K562 (cell line): ENCODE data around the gene SND1. TPM values are rescaled to one million over a fixed set of nuclear protein-coding genes. Genes with fewer than 3 reads are reported as not detected.

Experiments used
- ATAC-seq: fragments of 200-7000 bp; cut with Tn5 transposase; 3 replicates; pipeline ENCODE4 v1.9.1; 2020; ENCODE audit warnings: moderate library complexity
- BruUV-seq: library from RNA; stranded (reverse); fragments of 400-500 nt; replicated peaks from 2 replicates; lab custom pipeline; 2021; lab: Mats Ljungman, UMichigan
- CTCF ChIA-PET: fragments of 300-600 bp; formaldehyde crosslinking; extraction: SDS; loops from one replicate; lab custom pipeline; 2021; ENCODE audit warnings: low intra/inter-chr PET ratio; lab: Yijun Ruan, JAX
- POLR2A ChIA-PET: fragments of 300-600, 350-650 bp; sonication (Branson Sonifier 250); formaldehyde crosslinking; extraction: SDS; loops from one replicate; lab custom pipeline; 2021; ENCODE audit warnings: antibody characterized with exemption, inconsistent platforms; lab: Yijun Ruan, JAX
- DNase-seq, 4 experiments: peaks; one replicate each; pipeline versions ENCODE4 v3.0.0 to v3.0.0-alpha.2; 2011 to 2018; ENCODE audit warnings: low spot score in 3 of 4, mixed read lengths in 3 of 4; ENCODE audit errors: extremely low read depth in 1 of 4
- FAIRE-seq: peaks from 2 replicates; lab custom pipeline; 2011; peaks lifted over from hg19 to GRCh38; lab: Jason Lieb, UNC
- H2AFZ ChIP-seq: 2 replicates; pipeline ENCODE4 v1.6.0; 2011; ENCODE audit warnings: low read depth, low read length, control low read depth, inconsistent platforms
- H3K27ac ChIP-seq: fragments of 200-600 bp; 3 replicates; pipeline ENCODE4 v1.8.0; 2011; ENCODE audit warnings: low read depth, mild to moderate bottlenecking, control low read depth, inconsistent platforms, low read length, moderate library complexity, mixed read lengths; ENCODE audit errors: extremely low read depth
- H3K27me3 ChIP-seq, 2 experiments: fragments of 300-600 bp in 1 of 2; 2 replicates in 1 of 2; 3 replicates in 1 of 2; pipeline versions ENCODE4 v1.6.0 to v1.8.0; 2011; ENCODE audit warnings: inconsistent platforms in 2 of 2, low read length in 2 of 2, mild to moderate bottlenecking in 1 of 2, mixed read lengths in 1 of 2, moderate library complexity in 1 of 2; ENCODE audit not compliant: control insufficient read depth in 2 of 2, insufficient read depth in 2 of 2
- H3K36me3 ChIP-seq: fragments of 300-600 bp; 3 replicates; pipeline ENCODE4 v1.8.0; 2011; ENCODE audit warnings: mild to moderate bottlenecking, low read length, inconsistent platforms; ENCODE audit not compliant: control insufficient read depth, insufficient read depth
- H3K4me1 ChIP-seq, 2 experiments: fragments of 200-600 bp in 1 of 2; replicated peaks in 1 of 2; 2 replicates in 1 of 2; 3 replicates in 1 of 2; pipeline versions ENCODE4 v1.5.1 to v1.8.0; 2011; ENCODE audit warnings: inconsistent platforms in 2 of 2, low read length in 2 of 2, mild to moderate bottlenecking in 1 of 2, mixed read lengths in 1 of 2, moderate library complexity in 1 of 2; ENCODE audit not compliant: control insufficient read depth in 2 of 2, insufficient read depth in 2 of 2
- H3K4me2 ChIP-seq: 2 replicates; pipeline ENCODE4 v1.6.1; 2011; ENCODE audit warnings: low read length, control low read depth, inconsistent platforms, mixed read lengths; ENCODE audit not compliant: insufficient read depth
- H3K4me3 ChIP-seq: fragments of 200-600 bp; sonication (generic), shearing (Covaris generic); 2 replicates; pipeline ENCODE4 v1.5.1; 2016; ENCODE audit warnings: control low read depth, inconsistent platforms
- H3K79me2 ChIP-seq: fragments of 200-600 bp; 3 replicates; pipeline ENCODE4 v1.8.0; 2011; ENCODE audit warnings: low read length, inconsistent platforms; ENCODE audit not compliant: control insufficient read depth, insufficient read depth
- H3K9ac ChIP-seq, 2 experiments: 2 replicates each; pipeline versions ENCODE4 v1.6.0 to v1.6.1; 2011; ENCODE audit warnings: low read depth in 2 of 2, low read length in 2 of 2, control low read depth in 1 of 2, inconsistent platforms in 1 of 2, mild to moderate bottlenecking in 1 of 2, mixed read lengths in 1 of 2; ENCODE audit not compliant: insufficient read depth in 1 of 2
- H3K9me1 ChIP-seq: one replicate; pipeline ENCODE4 v1.6.0; 2011; ENCODE audit warnings: inconsistent platforms, mild to moderate bottlenecking, low read length, moderate library complexity; ENCODE audit not compliant: control insufficient read depth, insufficient read depth
- H3K9me3 ChIP-seq: replicated peaks from 2 replicates; pipeline ENCODE4 v1.5.1; 2011; ENCODE audit warnings: low read depth, low read length, inconsistent platforms; ENCODE audit not compliant: control insufficient read depth, insufficient read depth
- H4K20me1 ChIP-seq: replicated peaks from 2 replicates; pipeline ENCODE4 v1.6.1; 2011; ENCODE audit warnings: low read length, inconsistent platforms, mixed read lengths; ENCODE audit not compliant: control insufficient read depth, insufficient read depth
- CREB1 ChIP-seq, 2 experiments: sonication (generic) in 1 of 2; formaldehyde crosslinking in 1 of 2; IDR thresholded peaks; 2 replicates each; pipeline versions ENCODE4 v1.6.1 to v1.8.0; 2012 to 2022; ENCODE audit warnings: inconsistent platforms in 1 of 2, mild to moderate bottlenecking in 1 of 2, missing genetic modification reagents in 1 of 2, moderate library complexity in 1 of 2
- JUNB ChIP-seq: fragments of 450-650 bp; formaldehyde crosslinking; conservative IDR thresholded peaks from 2 replicates; pipeline ENCODE4 v1.4.0; 2020; ENCODE audit warnings: mild to moderate bottlenecking
- MTF1 ChIP-seq: fragments of 250-450 bp; sonication (Bioruptor Pico); IDR thresholded peaks from 2 replicates; pipeline ENCODE4 v1.9.0; 2021; ENCODE audit warnings: moderate library complexity, mild to moderate bottlenecking, inconsistent platforms, borderline replicate concordance
- NRF1 ChIP-seq, 2 experiments: fragments of 450-650 bp; IDR thresholded peaks in 1 of 2; conservative IDR thresholded peaks in 1 of 2; 2 replicates each; pipeline ENCODE4 v1.6.1; 2014; ENCODE audit warnings: mild to moderate bottlenecking in 2 of 2
- SP1 ChIP-seq: sonication (generic); formaldehyde crosslinking; IDR thresholded peaks from 2 replicates; pipeline ENCODE4 v1.8.1; 2022; ENCODE audit warnings: mild to moderate bottlenecking, missing genetic modification reagents
- THRAP3 ChIP-seq: fragments of 450-650 bp; IDR thresholded peaks from 2 replicates; pipeline ENCODE4 v1.6.1; 2016; ENCODE audit warnings: mild to moderate bottlenecking, inconsistent platforms, borderline replicate concordance
- ZNF324 ChIP-seq: fragments of 250-450 bp; sonication (Bioruptor Pico); IDR thresholded peaks from 2 replicates; pipeline ENCODE4 v1.4.0; 2020; ENCODE audit warnings: mild to moderate bottlenecking
- ZNF408 ChIP-seq: fragments of 250-450 bp; sonication (Bioruptor Pico); IDR thresholded peaks from 2 replicates; pipeline ENCODE4 v1.4.0; 2020; ENCODE audit warnings: low read depth, mild to moderate bottlenecking, moderate library complexity
- WGBS: fragments of 100-300 bp; shearing (Covaris generic); methylation state at CpG from one replicate; pipeline ENCODE4 v1.1.6; 2016; ENCODE audit warnings: low coverage, mixed read lengths; ENCODE audit not compliant: insufficient coverage; ENCODE audit errors: missing lambda C conversion rate; 5-methylcytosine and 5-hydroxymethylcytosine counted together
- in situ Hi-C: fragments of 300-500 bp; cut with MboI; formaldehyde crosslinking; loops from 4 replicates; pipeline ENCODE4 v1.15.0; 2018; ENCODE audit warnings: inconsistent platforms, mixed read lengths
- intact Hi-C: fragments of 100-400 bp; cut with micrococcal nuclease; formaldehyde crosslinking; loops from 2 replicates; pipeline ENCODE4 v1.14.2; 2022
- polyA plus RNA-seq, 8 experiments: library from polyadenylated mRNA; depleted of rRNA in 4 of 8; stranded (reverse) in 5 of 8; unstranded in 3 of 8; fragments of >200 nt; fragmentation: Nextera tagmentation in 2 of 8; fragmentation: Illumina TruSeq in 1 of 8; extraction: Ambion mirVana in 2 of 8; extraction: Trizol in 1 of 8; gene quantifications; 2 replicates each; pipeline versions ENCODE4 v1.2.1 to v1.2.3, GENCODE V29; 2011 to 2014; ENCODE audit warnings: inconsistent platforms in 1 of 8, missing spikeins in 1 of 8
- total RNA-seq, 7 experiments: library from RNA; depleted of rRNA in 6 of 7; stranded (reverse); fragments of >200 nt in 6 of 7; fragmentation: Illumina TruSeq in 2 of 7; extraction: Trizol in 2 of 7; gene quantifications; 2 replicates each; pipeline versions ENCODE4 v1.2.1 to v1.2.3, GENCODE V29; 2011 to 2021; ENCODE audit warnings: low replicate concordance in 1 of 7
- TF ChIP-seq, protein P1 (sequence below): sonication (generic); formaldehyde crosslinking; IDR thresholded peaks from 2 replicates; pipeline ENCODE4 v1.8.1; 2023; ENCODE audit warnings: mild to moderate bottlenecking, missing genetic modification reagents
- TF ChIP-seq, protein P2 (sequence below): sonication (generic); formaldehyde crosslinking; IDR thresholded peaks from 2 replicates; pipeline ENCODE4 v1.8.1; 2023; ENCODE audit warnings: mild to moderate bottlenecking, missing genetic modification reagents

SND1 gene
- total and polyA plus RNA-seq, 9 of the 15 experiments (the other 6 are each of a cell fraction or from before 2014, with no cell fraction given): 46.5 to 307 (median 191) TPM

DNA sequence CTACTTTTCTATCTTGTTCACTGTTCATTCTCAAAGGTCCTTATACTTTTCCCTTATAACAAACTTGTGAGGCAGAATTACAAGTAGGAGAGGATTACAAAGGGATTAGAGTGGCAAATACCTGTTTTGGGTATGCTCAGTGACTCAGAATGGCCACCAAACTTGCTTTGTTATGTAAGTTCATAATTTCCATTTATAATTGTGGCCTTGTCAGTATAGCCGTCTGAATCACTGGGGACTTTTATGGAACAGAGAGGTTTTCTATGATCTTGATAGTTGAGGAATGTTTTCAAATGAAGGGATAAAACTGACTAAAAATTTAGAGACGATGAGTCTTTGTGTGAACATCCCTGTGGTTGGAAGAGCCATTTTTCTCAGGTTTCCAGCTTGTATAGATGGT is 116.2 kb downstream of the SND1 start:
- intact Hi-C loops (no loop called here), in situ Hi-C loops (no loop called here)
- Histone ChIP-seq H2AFZ (no peak overlapping the region), H3K4me1 (no peaks in the 10 kb centered on the region), H3K9me3 (no peaks in the 10 kb centered on the region), H3K27ac (no peak overlapping the region), H3K9me1 (no peaks in the 10 kb centered on the region), H3K79me2 (peaks cover 66% of the 10 kb centered on the region), H3K4me2 (no peak overlapping the region), H3K27me3 (no peaks in the 10 kb centered on the region), H3K4me3 (no peak overlapping the region), H3K9ac (no peak overlapping the region), H3K36me3 (peaks cover 38% of the 10 kb centered on the region), H4K20me1 (peaks cover 5% of the 10 kb centered on the region; the same call in 1 of the 2 replicates)
- DNase-seq (no peak), ATAC-seq (no peak), FAIRE-seq (no peak)
- POLR2A ChIA-PET: interaction anchor here (1.9 kb wide), 1 partner anchor 12 kb away, joined by 6 read pairs; no protein-coding TSS in a partner anchor
- CTCF ChIA-PET: no interaction called here
- BruUV-seq: no TSS peak
- 82% methylated on average over 2 of the region's 2 CpGs for WGBS
- no peak for TF ChIP-seq ZNF408 (CRISPR knock-in tag)
- TF ChIP-seq, protein P1, sequence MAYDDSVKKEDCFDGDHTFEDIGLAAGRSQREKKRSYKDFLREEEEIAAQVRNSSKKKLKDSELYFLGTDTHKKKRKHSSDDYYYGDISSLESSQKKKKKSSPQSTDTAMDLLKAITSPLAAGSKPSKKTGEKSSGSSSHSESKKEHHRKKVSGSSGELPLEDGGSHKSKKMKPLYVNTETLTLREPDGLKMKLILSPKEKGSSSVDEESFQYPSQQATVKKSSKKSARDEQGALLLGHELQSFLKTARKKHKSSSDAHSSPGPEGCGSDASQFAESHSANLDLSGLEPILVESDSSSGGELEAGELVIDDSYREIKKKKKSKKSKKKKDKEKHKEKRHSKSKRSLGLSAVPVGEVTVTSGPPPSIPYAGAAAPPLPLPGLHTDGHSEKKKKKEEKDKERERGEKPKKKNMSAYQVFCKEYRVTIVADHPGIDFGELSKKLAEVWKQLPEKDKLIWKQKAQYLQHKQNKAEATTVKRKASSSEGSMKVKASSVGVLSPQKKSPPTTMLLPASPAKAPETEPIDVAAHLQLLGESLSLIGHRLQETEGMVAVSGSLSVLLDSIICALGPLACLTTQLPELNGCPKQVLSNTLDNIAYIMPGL (CRISPR knock-in tag): no peak
- no peak for TF ChIP-seq MTF1 (CRISPR knock-in tag)
- TF ChIP-seq CREB1 (IDR thresholded peaks at IDR 0.05): no peak
- TF ChIP-seq CREB1 (CRISPR knock-in tag; IDR thresholded peaks at IDR 0.05): no peak
- no peak for TF ChIP-seq SP1
- TF ChIP-seq JUNB: no peak
- TF ChIP-seq, protein P2, sequence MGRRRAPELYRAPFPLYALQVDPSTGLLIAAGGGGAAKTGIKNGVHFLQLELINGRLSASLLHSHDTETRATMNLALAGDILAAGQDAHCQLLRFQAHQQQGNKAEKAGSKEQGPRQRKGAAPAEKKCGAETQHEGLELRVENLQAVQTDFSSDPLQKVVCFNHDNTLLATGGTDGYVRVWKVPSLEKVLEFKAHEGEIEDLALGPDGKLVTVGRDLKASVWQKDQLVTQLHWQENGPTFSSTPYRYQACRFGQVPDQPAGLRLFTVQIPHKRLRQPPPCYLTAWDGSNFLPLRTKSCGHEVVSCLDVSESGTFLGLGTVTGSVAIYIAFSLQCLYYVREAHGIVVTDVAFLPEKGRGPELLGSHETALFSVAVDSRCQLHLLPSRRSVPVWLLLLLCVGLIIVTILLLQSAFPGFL (CRISPR knock-in tag): no peak
- TF ChIP-seq NRF1 (conservative IDR thresholded peaks at IDR 0.05 in 1 of 2, IDR thresholded peaks at IDR 0.05 in 1 of 2): no peak
- no peak for TF ChIP-seq THRAP3
- no peak for TF ChIP-seq ZNF324 (CRISPR knock-in tag)
